Breast epithelium (tissue), 3 donors: ENCODE results near the gene KRT10.

Experiments
- POLR2A ChIP-seq: fragments of 450-650 bp; IDR thresholded peaks from one replicate; pipeline ENCODE4 v1.6.1; 2016; ENCODE audit warnings: antibody characterized with exemption, mild to moderate bottlenecking, moderate library complexity
- POLR2AphosphoS5 ChIP-seq, 3 donors: sonication (generic); formaldehyde crosslinking; IDR thresholded peaks; one replicate each; pipeline ENCODE4 v1.6.1; 2017; ENCODE audit warnings: antibody characterized with exemption in 3 of 3
- TF ChIP-seq, protein P1 (sequence below), 3 donors: fragments of 450-650 bp; IDR thresholded peaks; one replicate each; pipeline ENCODE4 v1.5.1; 2016 to 2017; ENCODE audit warnings: antibody characterized with exemption in 3 of 3, mild to moderate bottlenecking in 3 of 3, moderate library complexity in 3 of 3

DNA sequence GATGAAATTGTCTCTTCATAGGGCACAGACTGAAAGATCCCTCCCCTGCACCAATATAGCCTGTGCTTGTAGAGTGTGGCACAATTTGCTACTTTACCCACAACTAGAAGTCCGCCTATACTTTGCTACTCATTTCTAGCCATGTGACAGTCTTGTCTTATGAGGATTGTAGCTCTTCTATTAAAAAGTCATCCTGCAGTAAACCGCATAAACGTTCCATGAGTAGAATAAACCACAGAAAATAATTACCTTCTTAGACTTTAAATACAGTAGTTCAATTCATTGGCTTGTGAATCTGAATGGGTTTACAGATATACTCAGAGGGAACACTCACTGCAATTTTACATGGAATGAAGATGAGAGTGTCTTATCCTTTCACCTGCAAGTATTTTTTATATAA is 44.4 kb downstream of the KRT10 start:
- TF ChIP-seq, protein P1, sequence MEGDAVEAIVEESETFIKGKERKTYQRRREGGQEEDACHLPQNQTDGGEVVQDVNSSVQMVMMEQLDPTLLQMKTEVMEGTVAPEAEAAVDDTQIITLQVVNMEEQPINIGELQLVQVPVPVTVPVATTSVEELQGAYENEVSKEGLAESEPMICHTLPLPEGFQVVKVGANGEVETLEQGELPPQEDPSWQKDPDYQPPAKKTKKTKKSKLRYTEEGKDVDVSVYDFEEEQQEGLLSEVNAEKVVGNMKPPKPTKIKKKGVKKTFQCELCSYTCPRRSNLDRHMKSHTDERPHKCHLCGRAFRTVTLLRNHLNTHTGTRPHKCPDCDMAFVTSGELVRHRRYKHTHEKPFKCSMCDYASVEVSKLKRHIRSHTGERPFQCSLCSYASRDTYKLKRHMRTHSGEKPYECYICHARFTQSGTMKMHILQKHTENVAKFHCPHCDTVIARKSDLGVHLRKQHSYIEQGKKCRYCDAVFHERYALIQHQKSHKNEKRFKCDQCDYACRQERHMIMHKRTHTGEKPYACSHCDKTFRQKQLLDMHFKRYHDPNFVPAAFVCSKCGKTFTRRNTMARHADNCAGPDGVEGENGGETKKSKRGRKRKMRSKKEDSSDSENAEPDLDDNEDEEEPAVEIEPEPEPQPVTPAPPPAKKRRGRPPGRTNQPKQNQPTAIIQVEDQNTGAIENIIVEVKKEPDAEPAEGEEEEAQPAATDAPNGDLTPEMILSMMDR (IDR thresholded peaks at IDR 0.05) = no peak
- TF ChIP-seq POLR2AphosphoS5 (IDR thresholded peaks at IDR 0.05) (no peak), POLR2A (no peak)
